HG03039 (cell line): Measurements from ENCODE around the gene PAX5.

ENCODE experiments used
- ATAC-seq: cut with Tn5 transposase; IDR thresholded peaks from one replicate; pipeline ENCODE4 v1.9.1; 2021; ENCODE audit warnings: mild to moderate bottlenecking, moderate library complexity; ENCODE audit not compliant: unreplicated experiment

The PAX5 gene

GRCh38 chr9:36840898-36841536, 193.1 kb downstream of the PAX5 start:
- ATAC-seq = no peak

DNA sequence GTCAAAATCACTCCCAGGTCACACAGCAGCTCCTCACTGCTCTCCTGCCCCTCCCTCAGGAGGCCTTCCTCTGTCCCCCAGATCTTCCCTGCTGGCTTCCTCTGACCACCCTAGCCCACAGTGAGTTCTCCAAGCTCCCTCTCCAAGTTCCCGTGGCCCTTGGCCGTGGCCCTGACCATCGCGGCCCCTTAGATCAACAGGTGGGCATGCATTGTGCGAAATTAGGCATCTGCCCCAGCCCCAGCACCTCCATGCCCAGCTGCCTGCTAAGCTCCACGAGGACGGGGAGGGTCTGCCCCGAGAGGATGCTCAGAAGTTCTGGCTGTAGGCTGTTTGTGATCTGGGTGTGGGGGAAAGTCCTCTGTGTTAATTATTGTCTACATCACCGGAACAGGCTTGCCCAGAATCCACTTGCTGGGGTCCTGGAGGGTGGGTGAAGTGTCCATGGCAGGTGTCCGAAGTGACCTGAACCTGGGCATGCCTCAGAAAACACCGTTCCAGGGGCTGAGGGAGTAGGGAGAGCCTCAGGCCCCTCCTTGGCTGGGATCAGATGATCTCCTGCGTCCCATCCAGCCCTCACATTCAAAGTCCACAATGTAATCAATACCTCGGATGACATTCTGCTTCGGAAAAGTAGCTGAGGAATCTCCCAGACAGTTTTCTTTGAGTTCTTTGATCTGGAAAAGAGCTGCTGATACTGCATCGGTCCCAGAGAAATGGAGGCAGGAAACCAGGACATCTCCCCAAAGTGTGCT, 194.8 kb downstream of the PAX5 start:
- ATAC-seq = no peak

DNA sequence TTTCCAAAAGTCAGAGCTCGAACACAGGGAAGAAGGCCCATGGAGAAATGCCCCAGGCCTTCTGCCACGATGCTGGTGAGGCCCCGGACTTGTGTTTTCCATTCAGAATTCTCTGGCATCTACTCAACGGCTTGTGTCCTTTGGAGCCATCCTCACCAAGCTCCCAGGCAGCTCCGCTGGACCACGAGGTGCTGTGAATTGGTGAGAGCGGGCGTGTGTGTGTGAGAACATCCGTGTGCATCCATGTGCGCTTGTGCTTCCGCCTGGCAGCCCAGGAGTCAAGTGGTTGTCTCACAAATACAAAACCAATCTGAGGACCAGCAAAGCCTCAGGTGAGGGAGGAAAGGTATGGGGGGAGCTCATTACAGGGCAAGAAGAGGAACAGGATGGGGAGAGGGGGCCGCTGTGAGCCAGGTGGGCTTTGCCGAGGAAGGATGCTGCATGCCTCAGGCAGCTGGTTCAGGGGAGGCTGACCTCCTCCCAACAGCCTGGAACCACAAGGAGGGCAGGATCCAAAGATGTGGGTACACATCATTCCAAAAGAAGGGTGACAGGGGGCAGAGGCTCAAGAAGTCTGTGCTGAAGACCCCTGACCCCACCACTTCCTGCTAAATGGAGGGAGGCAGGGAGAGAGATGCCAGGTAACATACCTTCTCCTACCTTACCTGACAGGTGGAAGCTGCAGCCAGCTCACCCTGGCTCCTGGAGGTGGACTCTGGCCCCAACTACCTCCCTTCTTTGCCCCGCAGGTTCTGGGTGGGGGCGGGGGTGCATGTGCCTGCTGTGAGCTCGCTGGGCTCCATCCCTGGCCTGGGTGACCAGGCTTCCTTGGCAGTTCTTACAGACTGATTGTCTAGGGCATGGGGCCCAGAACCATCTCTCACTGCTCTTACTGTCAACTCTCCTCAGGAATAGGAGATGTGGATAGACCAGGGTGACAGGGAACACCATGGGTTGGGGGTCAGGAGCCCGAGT, 196.3 kb downstream of the PAX5 start:
- no peak for ATAC-seq

DNA sequence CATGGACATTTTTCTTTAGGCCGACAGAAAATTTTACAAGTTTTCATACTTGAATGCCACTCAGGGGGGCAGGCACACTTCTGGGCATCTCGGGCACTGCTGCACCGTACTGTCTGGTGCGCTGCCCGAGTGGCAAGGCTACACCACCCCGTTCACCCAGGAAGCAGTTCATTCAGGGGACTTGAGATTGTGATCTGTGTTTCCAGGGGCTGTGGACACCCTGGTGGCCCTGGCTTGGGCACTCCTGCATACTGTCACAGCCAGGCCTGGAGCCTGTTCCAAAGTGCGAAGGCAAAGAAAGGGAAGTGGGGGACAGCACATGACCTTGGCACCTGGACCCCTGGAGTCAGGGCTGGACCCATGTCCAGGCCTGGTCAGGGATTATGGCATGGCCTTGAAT, 197.6 kb downstream of the PAX5 start:
- no peak for ATAC-seq

DNA sequence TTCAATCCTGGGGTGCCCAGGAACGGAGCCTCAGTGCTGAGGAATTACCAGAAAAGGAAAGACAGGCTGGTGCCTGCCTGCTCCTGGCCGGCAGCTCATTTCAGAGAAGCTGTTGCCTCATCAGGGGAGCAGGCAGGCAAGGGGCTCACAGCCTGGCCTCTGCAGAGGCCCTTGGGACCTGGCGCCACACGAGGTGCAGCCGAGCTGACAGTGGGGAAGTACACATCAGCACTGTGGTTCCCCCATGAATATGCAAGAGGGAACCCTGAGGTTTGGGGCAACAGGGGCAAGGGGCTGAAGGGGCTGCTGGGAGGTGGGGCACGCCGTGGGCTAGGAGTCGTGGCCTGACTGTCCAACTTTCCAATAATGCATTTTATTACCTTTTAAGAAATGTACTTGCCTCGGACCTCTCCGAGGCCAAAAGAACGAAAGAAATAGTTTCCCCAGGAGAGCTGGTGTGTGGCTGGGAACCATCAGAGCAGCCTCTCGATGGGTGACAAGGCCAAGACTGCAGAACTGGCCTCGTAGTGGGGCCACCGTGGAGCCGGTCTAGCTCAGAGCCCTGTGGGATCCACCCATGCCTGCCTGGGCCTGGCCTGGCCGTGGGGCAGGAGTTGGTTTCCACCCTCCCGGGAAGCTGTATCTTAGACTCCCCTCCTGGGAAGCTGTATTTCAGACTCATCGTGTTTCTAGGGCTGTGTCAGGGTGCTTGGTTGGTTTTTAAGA, 198.6 kb downstream of the PAX5 start:
- ATAC-seq = no peak

DNA sequence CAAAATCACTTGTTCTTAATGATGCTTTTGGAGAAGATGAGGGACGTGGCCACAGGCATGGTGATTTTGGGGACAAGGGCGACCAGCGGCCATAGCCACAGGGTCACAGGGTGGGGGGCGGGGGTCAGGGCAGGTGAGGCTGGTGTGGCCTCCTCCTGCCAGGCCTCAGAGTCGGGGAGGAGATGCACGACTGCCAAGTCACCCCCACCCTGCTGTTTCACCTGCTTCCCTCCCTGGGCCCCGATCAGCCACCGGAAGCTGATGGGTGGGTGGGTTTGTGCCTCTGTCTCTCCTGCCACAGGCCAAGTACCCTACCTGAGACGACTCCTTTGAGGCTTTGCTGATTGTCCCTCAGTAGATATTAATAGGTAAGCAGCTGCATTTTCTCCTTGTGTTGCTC, 199.3 kb downstream of the PAX5 start:
- no peak for ATAC-seq

DNA sequence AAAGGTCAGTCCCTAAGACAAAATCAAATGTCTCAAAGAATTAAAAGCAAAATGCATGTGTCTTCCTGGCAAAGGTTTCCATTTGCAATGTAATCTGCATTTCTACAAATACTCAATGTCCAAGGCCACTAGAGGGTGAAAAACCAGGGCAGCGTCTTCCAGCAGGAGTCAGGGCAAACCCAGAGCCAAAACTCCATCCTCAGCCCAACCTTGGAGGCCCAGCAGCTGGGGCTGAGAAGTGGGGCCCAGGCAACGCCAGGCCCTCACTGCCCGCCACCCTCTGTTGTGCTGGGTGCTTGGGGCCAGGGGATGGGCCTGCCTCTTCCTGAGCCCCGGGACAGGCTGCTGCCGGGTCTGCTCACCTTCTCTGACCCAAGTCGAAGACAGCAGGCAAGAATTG, 200.1 kb downstream of the PAX5 start:
- no peak for ATAC-seq

- no peak for ATAC-seq
Measured at GRCh38 chr9:36832164-36832795, 201.8 kb downstream of the PAX5 start.

- no peak for ATAC-seq
Measured at GRCh38 chr9:36831381-36832161, 202.5 kb downstream of the PAX5 start.

DNA sequence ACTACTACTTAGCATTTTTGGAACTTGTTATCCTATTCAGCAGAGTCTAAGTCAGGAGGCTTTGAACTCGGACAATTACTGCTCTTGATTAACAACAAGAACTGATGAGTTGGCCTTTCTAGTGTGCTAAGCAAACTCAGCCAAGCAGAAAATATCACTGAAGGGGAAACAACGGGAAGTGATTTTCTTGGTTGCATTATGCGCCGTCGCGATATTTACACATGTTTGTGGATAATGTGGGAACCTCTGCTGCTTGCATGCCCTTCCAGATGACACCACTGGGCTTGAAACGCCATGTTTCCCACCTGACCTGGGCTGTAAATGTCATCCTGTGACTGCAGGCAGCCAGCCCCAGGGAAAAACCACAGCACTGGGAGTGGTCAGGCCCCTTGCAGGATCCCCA, 205.5 kb downstream of the PAX5 start:
- no peak for ATAC-seq

- no peak for ATAC-seq
Measured at GRCh38 chr9:36827593-36827992, 206.5 kb downstream of the PAX5 start.

DNA sequence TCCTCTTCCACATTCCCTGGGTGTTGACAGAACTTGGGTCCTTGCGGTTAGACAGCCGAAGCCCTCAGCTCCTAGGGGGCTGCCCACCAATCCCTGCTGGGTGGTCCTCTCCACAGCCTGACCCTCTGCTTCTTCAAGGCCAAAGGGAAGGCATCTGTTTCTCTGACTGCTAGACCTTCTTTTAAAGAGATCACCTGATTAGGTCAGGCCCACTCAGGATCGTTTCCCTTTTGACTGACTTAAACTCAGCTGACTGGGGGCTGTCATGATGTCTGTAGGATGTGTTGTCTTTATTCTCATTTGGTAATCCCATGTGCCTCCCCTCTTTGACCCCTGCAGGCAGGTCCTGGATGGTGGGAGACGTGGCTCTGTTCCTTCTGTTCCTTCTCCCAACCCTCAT, 207.5 kb downstream of the PAX5 start:
- no peak for ATAC-seq

DNA sequence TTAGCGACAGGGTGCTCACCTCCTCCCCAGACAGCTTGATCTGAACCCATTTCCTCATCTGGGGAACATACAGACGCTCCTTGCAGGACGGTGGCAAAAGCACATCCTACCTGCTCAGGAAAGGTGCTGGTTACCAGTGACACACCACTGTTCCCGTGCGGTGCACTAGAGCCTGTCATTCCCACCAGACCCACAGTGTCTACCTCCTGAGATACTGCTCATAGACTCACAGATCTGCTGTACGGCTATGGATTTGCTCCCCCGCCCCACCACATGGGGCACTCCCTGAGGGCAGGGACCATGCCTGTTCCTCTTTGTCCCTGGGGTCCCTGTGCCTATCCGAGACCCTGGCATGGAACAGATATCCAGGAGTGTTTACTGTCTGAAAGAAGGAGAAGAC, 208.9 kb downstream of the PAX5 start:
- no peak for ATAC-seq

DNA sequence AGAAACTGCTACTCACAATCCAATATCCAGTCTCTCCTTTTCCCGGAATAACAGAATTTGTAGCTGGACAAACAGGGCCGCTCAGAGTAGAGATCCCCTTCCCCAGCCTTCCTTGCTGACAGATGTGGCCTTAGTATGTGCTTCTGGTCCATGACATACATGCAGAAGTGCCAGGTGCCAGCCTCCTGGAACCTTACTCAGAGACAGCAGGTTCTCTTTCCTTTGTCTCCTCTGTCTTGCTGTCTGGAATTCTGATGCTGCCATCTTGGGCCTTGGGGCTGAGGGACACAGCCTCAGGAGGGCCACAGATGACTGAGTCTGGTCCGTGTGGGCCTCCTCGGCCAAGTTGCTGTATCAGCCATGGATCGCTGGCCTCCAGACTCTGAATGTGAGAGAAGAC, 210.1 kb downstream of the PAX5 start:
- no peak for ATAC-seq

DNA sequence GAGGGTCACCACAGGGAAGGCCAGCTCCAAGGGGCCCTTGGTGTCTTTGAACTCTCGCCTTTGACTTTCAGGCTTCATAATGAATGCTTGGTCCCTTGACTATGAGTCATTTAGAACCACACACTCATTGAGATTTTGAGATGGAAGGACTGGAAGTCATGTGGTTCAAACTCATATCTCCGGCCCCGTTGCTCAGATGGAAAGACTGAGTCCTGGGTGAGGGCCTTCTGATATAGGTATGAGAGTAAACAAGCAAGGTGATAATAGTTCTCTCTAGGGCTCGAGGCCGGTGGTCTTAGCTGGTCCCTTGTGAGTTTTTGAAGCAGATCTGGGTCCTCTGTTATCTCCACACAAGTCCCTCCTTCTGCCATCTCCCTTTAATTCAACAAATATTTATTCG, 210.6 kb downstream of the PAX5 start:
- no peak for ATAC-seq

GRCh38 chr9:36822201-36822600, 211.9 kb downstream of the PAX5 start:
- no peak for ATAC-seq

DNA sequence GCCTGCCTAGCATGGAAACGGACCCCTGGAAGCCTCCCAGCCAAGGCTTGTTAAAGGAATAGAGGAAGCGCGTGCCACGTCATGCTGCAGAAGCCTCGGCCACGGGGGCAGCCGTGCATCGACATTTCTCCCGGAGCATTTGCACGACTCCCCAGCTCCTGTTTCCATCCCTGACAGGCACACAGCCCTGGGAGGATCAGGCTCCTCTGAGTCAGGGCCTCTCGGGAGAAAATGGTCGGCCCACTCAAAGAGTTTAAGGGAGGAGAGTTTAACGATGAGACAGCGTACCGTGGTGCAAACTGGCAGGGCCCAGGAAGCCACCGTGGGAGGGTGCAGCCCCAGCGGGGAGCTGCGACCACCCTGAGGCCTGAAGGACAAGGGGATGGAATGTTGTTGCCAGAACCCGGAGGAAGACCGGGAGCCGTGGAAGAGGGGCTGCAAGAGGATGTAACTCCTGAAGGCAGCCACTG, 213.6 kb downstream of the PAX5 start:
- no peak for ATAC-seq

GRCh38 chr9:36818965-36819870, 214.8 kb downstream of the PAX5 start:
- no peak for ATAC-seq
